ENCODE measurements around the gene GIN1. TPM values are rescaled to one million over a fixed set of nuclear protein-coding genes. Genes with fewer than 3 reads are reported as not detected.

The GIN1 gene
- total and polyA plus RNA-seq, 9 of the 15 experiments (the other 6 are each of a cell fraction or from before 2014, with no cell fraction given): 2.4 to 9.8 (median 7.8) TPM

DNA sequence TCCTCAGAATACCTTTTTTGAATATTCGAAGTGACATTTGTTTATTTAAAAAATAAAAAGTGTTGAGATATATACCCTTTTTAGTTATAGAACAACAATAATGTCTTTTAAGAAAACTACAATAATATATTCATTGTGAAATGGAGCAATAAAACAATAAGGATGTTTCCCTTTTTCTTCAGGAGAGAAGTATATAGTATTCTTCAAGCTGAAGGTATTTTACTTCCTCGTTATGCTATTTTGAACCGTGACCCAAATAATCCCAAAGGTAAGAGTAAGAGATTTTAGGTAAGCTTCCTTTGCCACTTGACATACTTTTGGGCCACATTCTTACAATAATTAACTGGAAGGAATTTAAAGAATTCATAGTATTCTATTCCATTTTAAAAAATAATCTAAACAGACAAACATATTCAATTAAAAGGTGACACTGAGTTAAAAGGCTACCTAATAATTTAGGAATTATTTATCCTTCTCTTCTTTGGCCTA, 18.3 kb upstream of the GIN1 start:
- FAIRE-seq (no peak), ATAC-seq (no peak), DNase-seq (ENCODE audit: extremely low read depth in 1 of 4, low spot score in 3 of 4) (no peak)
- 94% methylated on average over 3 of the region's 3 CpGs for WGBS (ENCODE audit: insufficient coverage, low coverage, missing lambda C conversion rate)
- Histone ChIP-seq H3K36me3 (ENCODE audit: control insufficient read depth, insufficient read depth, low read length) (peaks cover 58% of the 10 kb centered on the region), H3K79me2 (ENCODE audit: control insufficient read depth, insufficient read depth, low read length) (0 out of 3 replicates have a peak, but pooled peaks cover 3% of the 10 kb centered on the region), H3K4me3 (no peak overlapping the region), H2AFZ (ENCODE audit: low read depth, low read length) (no peak overlapping the region), H3K9me3 (replicated peaks; ENCODE audit: control insufficient read depth, insufficient read depth, low read depth, low read length) (0 out of 2 replicates have a peak, but pooled peaks cover 2% of the 10 kb centered on the region), H3K27me3 (ENCODE audit: control insufficient read depth in 2 of 2, insufficient read depth in 2 of 2, low read length in 2 of 2) (no peaks in the 10 kb centered on the region), H3K27ac (ENCODE audit: extremely low read depth, low read depth, low read length) (no peak overlapping the region), H3K9ac (ENCODE audit: insufficient read depth in 1 of 2, low read depth in 2 of 2, low read length in 2 of 2) (no peak overlapping the region), H3K4me1 (replicated peaks in 1 of 2; ENCODE audit: control insufficient read depth in 2 of 2, insufficient read depth in 2 of 2, low read length in 2 of 2) (no peaks in the 10 kb centered on the region), H3K9me1 (ENCODE audit: control insufficient read depth, insufficient read depth, low read length) (no peaks in the 10 kb centered on the region), H4K20me1 (replicated peaks; ENCODE audit: control insufficient read depth, insufficient read depth, low read length) (no peaks in the 10 kb centered on the region), H3K4me2 (ENCODE audit: insufficient read depth, low read length) (no peak overlapping the region)
- ChIA-PET POLR2A (interaction anchor here (0.7 kb wide), 1 partner anchor 358 kb away, joined by 3 read pairs; no protein-coding TSS in a partner anchor), CTCF (ENCODE audit: low intra/inter-chr PET ratio) (interaction anchor here (0.6 to 2.2 kb wide), 3 partner anchors 358 to 554 kb away, joined by 3 to 10 read pairs (median 5); no protein-coding TSS in a partner anchor)
- in situ Hi-C loops (cut with MboI): no loop called here
- BruUV-seq (replicated peaks): no TSS peak
- intact Hi-C loops (cut with micrococcal nuclease): loop anchor here (2.0 to 5.0 kb wide), 5 partner anchors 69 to 601 kb away; no protein-coding TSS in a partner anchor
- TF ChIP-seq TBP (optimal IDR thresholded peaks at IDR 0.05; ENCODE audit: low read depth, low read length) (no peak), STAT6 (CRISPR knock-in tag; IDR thresholded peaks at IDR 0.05) (no peak), FUS (optimal IDR thresholded peaks at IDR 0.05; ENCODE audit: low read depth, low read length) (no peak), ATF6 (CRISPR knock-in tag; IDR thresholded peaks at IDR 0.05) (no peak), HINFP (tag; conservative IDR thresholded peaks at IDR 0.05; ENCODE audit: low read depth) (no peak), SMAD3 (CRISPR knock-in tag; conservative IDR thresholded peaks at IDR 0.05) (no peak), L3MBTL2 (IDR thresholded peaks at IDR 0.05) (no peak), NFATC3 (IDR thresholded peaks at IDR 0.05) (no peak), RCOR1 (IDR thresholded peaks at IDR 0.05; ENCODE audit: borderline replicate concordance in 1 of 2, low read depth in 2 of 2, low read length in 2 of 2) (no peak), EGR1 (conservative IDR thresholded peaks at IDR 0.05) (no peak), RAD21 (CRISPR knock-in tag; conservative IDR thresholded peaks at IDR 0.05 in 1 of 2, IDR thresholded peaks at IDR 0.05 in 1 of 2) (no peak), ZBTB2 (IDR thresholded peaks at IDR 0.05) (no peak), ZNF384 (IDR thresholded peaks at IDR 0.05; ENCODE audit: low read depth, low read length) (no peak)
